Sigmoid colon (tissue), 7 donors: ENCODE results near the gene TMEM225B. TPM values are rescaled to one million over a fixed set of nuclear protein-coding genes. Genes with fewer than 3 reads are reported as not detected.

Experiments
- DNase-seq: peaks from one replicate; pipeline ENCODE4 v3.0.0-alpha.2; 2019
- H3K27ac ChIP-seq, 4 donors: fragments of 200-600 bp; sonication (generic); one replicate each; pipeline ENCODE4 v1.5.1; 2016 to 2019; ENCODE audit warnings: mild to moderate bottlenecking in 1 of 4
- H3K27me3 ChIP-seq, 3 donors: fragments of 200-600 bp; sonication (generic); one replicate each; pipeline ENCODE4 v1.5.1; 2019; ENCODE audit warnings: mild to moderate bottlenecking in 1 of 3
- H3K36me3 ChIP-seq, 4 donors: fragments of 200-600 bp; sonication (generic); one replicate each; pipeline ENCODE4 v1.5.1; 2016 to 2019
- H3K4me1 ChIP-seq, 4 donors: fragments of 200-600 bp; sonication (generic); one replicate each; pipeline ENCODE4 v1.5.1; 2017 to 2019
- H3K4me3 ChIP-seq, 4 donors: fragments of 200-600 bp; sonication (generic); one replicate each; pipeline ENCODE4 v1.5.1; 2017 to 2019; ENCODE audit warnings: mild to moderate bottlenecking in 2 of 4, moderate library complexity in 1 of 4
- H3K9me3 ChIP-seq, 4 donors: fragments of 200-600 bp in 3 of 4; sonication (generic) in 3 of 4; one replicate each; pipeline versions ENCODE4 v1.5.1 to v1.6.1; 2013 to 2019
- CTCF ChIP-seq, 4 experiments: fragments of 450-650 bp in 3 of 4; fragments of 200-600 bp in 1 of 4; IDR thresholded peaks; one replicate each; pipeline ENCODE4 v1.5.1; 2016 to 2019; ENCODE audit warnings: antibody characterized with exemption in 4 of 4, mild to moderate bottlenecking in 3 of 4, moderate library complexity in 2 of 4
- EP300 ChIP-seq, 4 donors: sonication (generic); formaldehyde crosslinking; IDR thresholded peaks; one replicate each; pipeline ENCODE4 v1.6.1; 2017; ENCODE audit warnings: antibody characterized with exemption in 4 of 4
- POLR2A ChIP-seq, 2 donors: fragments of 450-650 bp; IDR thresholded peaks; one replicate each; pipeline ENCODE4 v1.6.1; 2016; ENCODE audit warnings: antibody characterized with exemption in 2 of 2, mild to moderate bottlenecking in 2 of 2, moderate library complexity in 2 of 2
- POLR2AphosphoS5 ChIP-seq, 4 donors: sonication (generic); formaldehyde crosslinking; IDR thresholded peaks; one replicate each; pipeline ENCODE4 v1.6.1; 2017; ENCODE audit warnings: antibody characterized with exemption in 4 of 4
- WGBS, 2 donors: extraction: QIAGEN DNeasy Blood & Tissue Kit; methylation state at CpG; one replicate each; pipeline ENCODE4 v1.1.7; 2013; 5-methylcytosine and 5-hydroxymethylcytosine counted together
- intact Hi-C: fragments of 100-400 bp; cut with DNase I; formaldehyde crosslinking; loops from one replicate; pipeline ENCODE4 v1.15.1; 2023
- polyA plus RNA-seq, 3 donors: library from polyadenylated mRNA; stranded (reverse); fragments of 200-250 nt; gene quantifications; one replicate each; pipeline ENCODE4 v1.2.3, GENCODE V29; 2013
- total RNA-seq, 4 donors: library from RNA; depleted of rRNA; stranded (reverse); fragments of >200 nt; gene quantifications; one replicate each; pipeline ENCODE4 v1.1.0, GENCODE V29; 2016
- donor health status: healthy with polysubstance abuse.
- donor health status: Bipolar disorder and iron deficiency.
- donor health status: healthy.

TMEM225B gene
- total and polyA plus RNA-seq, 7 donors = 0.38 to 1.8 (median 0.41) TPM; not detected in 4

- Histone ChIP-seq H3K9me3 (no peaks in the 10 kb centered on the region), H3K27me3 (no peaks in the 10 kb centered on the region), H3K27ac (peak within 1 kb of the TSS; percentile 78 to 90 (median 88)), H3K4me3 (peak within 1 kb of the TSS; percentile 60 to 95 (median 80)), H3K4me1 (peaks cover 0 to 20% (median 12%) of the 10 kb centered on the region in 4 donors), H3K36me3 (peaks cover 11 to 33% (median 23%) of the 10 kb centered on the region in 4 donors)
- peak; percentile 92 for DNase-seq
- TF ChIP-seq POLR2A (IDR thresholded peaks at IDR 0.05) = peak; percentile 40 to 51
- peak; percentile 63 to 86 (median 80) for TF ChIP-seq POLR2AphosphoS5 (IDR thresholded peaks at IDR 0.05)
- peak in 1 of 4 experiments; percentile 11 for TF ChIP-seq CTCF (IDR thresholded peaks at IDR 0.05)
- TF ChIP-seq EP300 (IDR thresholded peaks at IDR 0.05) = no peak
- 1% methylated on average over 60 of the region's 60 CpGs for WGBS, 2 donors
- intact Hi-C loops = loop anchor here (5.0 kb wide), 2 partner anchors 64 to 114 kb away; partner anchors contain the start of genes FAM200A, ZKSCAN5 and ZNF394
Observed at GRCh38 chr7:99616359-99617191, 18.5 kb downstream of the TMEM225B start, which contains the start of gene ZSCAN25. Gene ZSCAN25 (plus strand): TSS chr7:99616946. CDS start chr7:99619607, 2,661 bp downstream.

- intact Hi-C loops = loop anchor here (5.0 kb wide), 2 partner anchors 65 to 115 kb away; partner anchors contain the start of genes FAM200A, ZKSCAN5 and ZNF394
- H3K27ac ChIP-seq = peak overlapping the region; percentile 78 to 90 (median 88)
- peaks cover 18 to 40% (median 29%) of the 10 kb centered on the region in 4 donors for H3K36me3 ChIP-seq
- H3K4me3 ChIP-seq = peak overlapping the region; percentile 60 to 95 (median 80)
- H3K27me3 ChIP-seq = no peaks in the 10 kb centered on the region
- peaks cover 0 to 20% (median 12%) of the 10 kb centered on the region in 4 donors for H3K4me1 ChIP-seq
- DNase-seq = no peak
- no peaks in the 10 kb centered on the region for H3K9me3 ChIP-seq
- no peak for TF ChIP-seq POLR2A (IDR thresholded peaks at IDR 0.05)
- no peak for TF ChIP-seq EP300 (IDR thresholded peaks at IDR 0.05)
- TF ChIP-seq POLR2AphosphoS5 (IDR thresholded peaks at IDR 0.05) = no peak
- TF ChIP-seq CTCF (IDR thresholded peaks at IDR 0.05) = no peak
- WGBS, 2 donors = 9 to 16% methylated on average over 22 of the region's 22 CpGs
Observed at GRCh38 chr7:99617192-99617781, 19.2 kb downstream of the TMEM225B start.

- WGBS, 2 donors = 94% methylated on average over 3 of the region's 3 CpGs
- H3K4me1 ChIP-seq = peaks cover 0 to 20% (median 12%) of the 10 kb centered on the region in 4 donors
- H3K4me3 ChIP-seq = no peak overlapping the region
- H3K9me3 ChIP-seq = no peaks in the 10 kb centered on the region
- peaks cover 28 to 54% (median 41%) of the 10 kb centered on the region in 4 donors for H3K36me3 ChIP-seq
- TF ChIP-seq EP300 (IDR thresholded peaks at IDR 0.05) (no peak), POLR2AphosphoS5 (IDR thresholded peaks at IDR 0.05) (no peak), CTCF (IDR thresholded peaks at IDR 0.05) (no peak), POLR2A (IDR thresholded peaks at IDR 0.05) (no peak)
- no peak for DNase-seq
- intact Hi-C loops = loop anchor here (5.0 kb wide), 2 partner anchors 66 to 116 kb away; partner anchors contain the start of genes FAM200A, ZKSCAN5 and ZNF394
- no peaks in the 10 kb centered on the region for H3K27me3 ChIP-seq
- H3K27ac ChIP-seq = no peak overlapping the region
Observed at GRCh38 chr7:99618726-99619125, 20.7 kb downstream of the TMEM225B start.

- no peak for DNase-seq
- intact Hi-C loops = loop anchor here (5.0 kb wide), 2 partner anchors 67 to 117 kb away; partner anchors contain the start of genes FAM200A, ZKSCAN5 and ZNF394
- 93 to 97% methylated on average over 18 of the region's 18 CpGs for whole genome bisulfite sequencing, 2 donors
- no peak overlapping the region for H3K4me3 ChIP-seq
- H3K9me3 ChIP-seq = no peaks in the 10 kb centered on the region
- no peak for TF ChIP-seq EP300 (IDR thresholded peaks at IDR 0.05)
- no peak for TF ChIP-seq POLR2A (IDR thresholded peaks at IDR 0.05)
- no peak for TF ChIP-seq POLR2AphosphoS5 (IDR thresholded peaks at IDR 0.05)
- TF ChIP-seq CTCF (IDR thresholded peaks at IDR 0.05) = no peak
- peaks cover 0 to 20% (median 12%) of the 10 kb centered on the region in 4 donors for H3K4me1 ChIP-seq
- no peak overlapping the region for H3K27ac ChIP-seq
- no peaks in the 10 kb centered on the region for H3K27me3 ChIP-seq
- H3K36me3 ChIP-seq = peaks cover 33 to 64% (median 49%) of the 10 kb centered on the region in 4 donors
Observed at GRCh38 chr7:99619571-99620130, 21.6 kb downstream of the TMEM225B start.
